HepG2 (cell line): Measurements from ENCODE around the gene CAMK2G. TPM values are rescaled to one million over a fixed set of nuclear protein-coding genes. Genes with fewer than 3 reads are reported as not detected.

ENCODE experiments used
- CERS6 ChIP-seq: sonication (generic); formaldehyde crosslinking; IDR thresholded peaks from 2 replicates; pipeline ENCODE4 v1.5.0; 2020; ENCODE audit warnings: missing genetic modification reagents
- EHMT2 ChIP-seq: fragments of 200-600 bp; sonication (generic); IDR thresholded peaks from 2 replicates; pipeline ENCODE4 v1.7.0; 2017; ENCODE audit warnings: antibody characterized with exemption, low read depth, low read length, borderline replicate concordance
- FOXP4 ChIP-seq: sonication (generic); formaldehyde crosslinking; IDR thresholded peaks from 2 replicates; pipeline ENCODE4 v1.4.0; 2020; ENCODE audit warnings: missing genetic modification reagents
- MAX ChIP-seq: IDR thresholded peaks from 2 replicates; pipeline ENCODE4 v1.6.1; 2012; ENCODE audit warnings: inconsistent platforms
- MED1 ChIP-seq: sonication (generic); formaldehyde crosslinking; IDR thresholded peaks from 2 replicates; pipeline ENCODE4 v1.4.0; 2020; ENCODE audit warnings: missing genetic modification reagents
- MEIS1 ChIP-seq: sonication (generic); formaldehyde crosslinking; IDR thresholded peaks from 2 replicates; pipeline ENCODE4 v1.9.0; 2021; ENCODE audit warnings: mild to moderate bottlenecking, missing genetic modification reagents, moderate library complexity, borderline replicate concordance
- NBN ChIP-seq: fragments of 450-650 bp; conservative IDR thresholded peaks from 2 replicates; pipeline ENCODE4 v1.6.1; 2017
- PHF5A ChIP-seq: IDR thresholded peaks from one replicate; pipeline ENCODE4 v1.6.1; 2018; ENCODE audit warnings: low read depth, missing genetic modification reagents; ENCODE audit not compliant: unreplicated experiment
- PRMT3 ChIP-seq: sonication (generic); formaldehyde crosslinking; IDR thresholded peaks from 2 replicates; pipeline ENCODE4 v1.8.1; 2022; ENCODE audit warnings: low read depth, mild to moderate bottlenecking, moderate library complexity, missing genetic modification reagents, borderline replicate concordance
- STAG1 ChIP-seq: sonication (generic); formaldehyde crosslinking; IDR thresholded peaks from 2 replicates; pipeline ENCODE4 v1.4.0; 2020; ENCODE audit warnings: missing genetic modification reagents
- ZFY ChIP-seq: sonication (generic); formaldehyde crosslinking; IDR thresholded peaks from 2 replicates; pipeline ENCODE4 v1.4.0; 2020; ENCODE audit warnings: missing genetic modification reagents
- ZNF281 ChIP-seq: sonication (generic); formaldehyde crosslinking; IDR thresholded peaks from 2 replicates; pipeline ENCODE4 v1.4.0; 2020; ENCODE audit warnings: missing genetic modification reagents, borderline replicate concordance
- ZNF687 ChIP-seq: sonication (generic); formaldehyde crosslinking; IDR thresholded peaks from 2 replicates; pipeline ENCODE4 v1.5.1; 2020; ENCODE audit warnings: mild to moderate bottlenecking, missing genetic modification reagents, moderate library complexity
- polyA plus RNA-seq, 8 experiments: library from polyadenylated mRNA; depleted of rRNA in 3 of 8; stranded (reverse) in 7 of 8; unstranded in 1 of 8; fragments of >200 nt; fragmentation: Illumina TruSeq in 4 of 8; extraction: Trizol in 4 of 8; gene quantifications; 2 replicates each; pipeline versions ENCODE4 v1.2.1 to v1.2.3, GENCODE V29; 2011 to 2016; ENCODE audit warnings: low read depth in 4 of 8, missing spikeins in 1 of 8, mixed read lengths in 1 of 8; ENCODE audit not compliant: insufficient read depth in 1 of 8
- total RNA-seq, 5 experiments: library from RNA; depleted of rRNA; stranded (reverse); fragments of >200 nt; fragmentation: Illumina TruSeq; extraction: Trizol; gene quantifications; 2 replicates each; pipeline ENCODE4 v1.2.3, GENCODE V29; 2016; ENCODE audit warnings: low read depth in 1 of 5
- TF ChIP-seq, protein P1 (sequence below): IDR thresholded peaks from 2 replicates; pipeline ENCODE4 v1.6.1; 2016; ENCODE audit warnings: mild to moderate bottlenecking
- TF ChIP-seq, protein P2 (sequence below): sonication (generic); formaldehyde crosslinking; IDR thresholded peaks from 2 replicates; pipeline ENCODE4 v1.4.0; 2020; ENCODE audit warnings: mild to moderate bottlenecking, missing genetic modification reagents

The CAMK2G gene
- total and polyA plus RNA-seq, 2 of the 13 experiments (the other 11 are each of a cell fraction or from before 2014, with no cell fraction given): 15.9 to 18.8 TPM

GRCh38 chr10:73785211-73785720, 89.1 kb downstream of the CAMK2G start, which contains the start of gene ZSWIM8 (continued):
- no peak for TF ChIP-seq ZNF281 (CRISPR knock-in tag)
- TF ChIP-seq ZNF687 (CRISPR knock-in tag): peak; percentile 72
- TF ChIP-seq EHMT2: no peak; the same call in 1 of the 2 replicates
- TF ChIP-seq, protein P1, sequence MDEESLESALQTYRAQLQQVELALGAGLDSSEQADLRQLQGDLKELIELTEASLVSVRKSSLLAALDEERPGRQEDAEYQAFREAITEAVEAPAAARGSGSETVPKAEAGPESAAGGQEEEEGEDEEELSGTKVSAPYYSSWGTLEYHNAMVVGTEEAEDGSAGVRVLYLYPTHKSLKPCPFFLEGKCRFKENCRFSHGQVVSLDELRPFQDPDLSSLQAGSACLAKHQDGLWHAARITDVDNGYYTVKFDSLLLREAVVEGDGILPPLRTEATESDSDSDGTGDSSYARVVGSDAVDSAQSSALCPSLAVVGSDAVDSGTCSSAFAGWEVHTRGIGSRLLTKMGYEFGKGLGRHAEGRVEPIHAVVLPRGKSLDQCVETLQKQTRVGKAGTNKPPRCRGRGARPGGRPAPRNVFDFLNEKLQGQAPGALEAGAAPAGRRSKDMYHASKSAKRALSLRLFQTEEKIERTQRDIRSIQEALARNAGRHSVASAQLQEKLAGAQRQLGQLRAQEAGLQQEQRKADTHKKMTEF: 0 out of 2 replicates have a peak, but pooled peaks have one; percentile 20
- TF ChIP-seq STAG1 (CRISPR knock-in tag): no peak
- TF ChIP-seq MAX: peak; percentile 69
- no peak for TF ChIP-seq CERS6 (CRISPR knock-in tag)
- peak; percentile 42; the same call in 1 of the 2 replicates for TF ChIP-seq MED1 (CRISPR knock-in tag)
- no peak for TF ChIP-seq PRMT3 (CRISPR knock-in tag)
- no peak for TF ChIP-seq PHF5A (CRISPR knock-in tag)
- TF ChIP-seq ZFY: peak; percentile 90
- TF ChIP-seq, protein P2, sequence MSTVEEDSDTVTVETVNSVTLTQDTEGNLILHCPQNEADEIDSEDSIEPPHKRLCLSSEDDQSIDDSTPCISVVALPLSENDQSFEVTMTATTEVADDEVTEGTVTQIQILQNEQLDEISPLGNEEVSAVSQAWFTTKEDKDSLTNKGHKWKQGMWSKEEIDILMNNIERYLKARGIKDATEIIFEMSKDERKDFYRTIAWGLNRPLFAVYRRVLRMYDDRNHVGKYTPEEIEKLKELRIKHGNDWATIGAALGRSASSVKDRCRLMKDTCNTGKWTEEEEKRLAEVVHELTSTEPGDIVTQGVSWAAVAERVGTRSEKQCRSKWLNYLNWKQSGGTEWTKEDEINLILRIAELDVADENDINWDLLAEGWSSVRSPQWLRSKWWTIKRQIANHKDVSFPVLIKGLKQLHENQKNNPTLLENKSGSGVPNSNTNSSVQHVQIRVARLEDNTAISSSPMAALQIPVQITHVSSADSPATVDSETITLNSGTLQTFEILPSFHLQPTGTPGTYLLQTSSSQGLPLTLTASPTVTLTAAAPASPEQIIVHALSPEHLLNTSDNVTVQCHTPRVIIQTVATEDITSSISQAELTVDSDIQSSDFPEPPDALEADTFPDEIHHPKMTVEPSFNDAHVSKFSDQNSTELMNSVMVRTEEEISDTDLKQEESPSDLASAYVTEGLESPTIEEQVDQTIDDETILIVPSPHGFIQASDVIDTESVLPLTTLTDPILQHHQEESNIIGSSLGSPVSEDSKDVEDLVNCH (CRISPR knock-in tag): no peak
- TF ChIP-seq NBN: no peak
- TF ChIP-seq FOXP4 (CRISPR knock-in tag): no peak
- TF ChIP-seq MEIS1 (CRISPR knock-in tag): peak; percentile 14; the same call in 1 of the 2 replicates
